ENCODE data around the gene DNAH14.
"Not testable (repeated sequence)": the region's sequence is repeated elsewhere in the genome, so short reads cannot be mapped to it uniquely, and the experiment has no call there.

The DNAH14 gene

GRCh38 chr1:225360119-225360518 lies 430.6 kb downstream of the DNAH14 start:
- DNase-seq, result no peak

GRCh38 chr1:225361176-225361575 lies 431.7 kb downstream of the DNAH14 start:
- no peak for DNase-seq

- no peak for DNase-seq
These were observed 433.3 kb downstream of the DNAH14 start for GRCh38 chr1:225362805-225363204.

- no peak for DNase-seq
These were observed 435.0 kb downstream of the DNAH14 start for GRCh38 chr1:225364439-225364838.

GRCh38 chr1:225366018-225366417 lies 436.5 kb downstream of the DNAH14 start:
- DNase-seq, result no peak

- DNase-seq, result no peak
These were observed 437.1 kb downstream of the DNAH14 start for GRCh38 chr1:225366552-225366951.

- no peak for DNase-seq
These were observed 438.6 kb downstream of the DNAH14 start for GRCh38 chr1:225368036-225368552.

GRCh38 chr1:225371366-225372010 lies 442.0 kb downstream of the DNAH14 start:
- DNase-seq, result no peak

GRCh38 chr1:225373155-225373554 lies 443.7 kb downstream of the DNAH14 start:
- DNase-seq, result no peak

GRCh38 chr1:225374996-225375395 lies 445.5 kb downstream of the DNAH14 start:
- no peak for DNase-seq

GRCh38 chr1:225378880-225379279 lies 449.4 kb downstream of the DNAH14 start:
- DNase-seq, result no peak

- DNase-seq, result no peak
These were observed 451.2 kb downstream of the DNAH14 start for GRCh38 chr1:225380691-225381090.

GRCh38 chr1:225386860-225387259 lies 457.4 kb downstream of the DNAH14 start:
- DNase-seq, result not testable (repeated sequence)

- no peak for DNase-seq
These were observed 458.9 kb downstream of the DNAH14 start for GRCh38 chr1:225388372-225388771.

- no peak for DNase-seq
These were observed 460.4 kb downstream of the DNAH14 start for GRCh38 chr1:225389843-225390242.

GRCh38 chr1:225396357-225396756 lies 466.9 kb downstream of the DNAH14 start:
- DNase-seq, result no peak

- no peak for DNase-seq
These were observed 471.5 kb downstream of the DNAH14 start for GRCh38 chr1:225400968-225401367.

GRCh38 chr1:225406976-225407725 lies 477.7 kb downstream of the DNAH14 start:
- DNase-seq, result no peak

GRCh38 chr1:225407755-225408154 lies 478.3 kb downstream of the DNAH14 start:
- no peak for DNase-seq

GRCh38 chr1:225408249-225408648 lies 478.8 kb downstream of the DNAH14 start:
- DNase-seq, result no peak

GRCh38 chr1:225409051-225409450 lies 479.6 kb downstream of the DNAH14 start:
- no peak for DNase-seq

GRCh38 chr1:225410036-225410435 lies 480.6 kb downstream of the DNAH14 start:
- DNase-seq, result no peak

- no peak for DNase-seq
These were observed 482.8 kb downstream of the DNAH14 start for GRCh38 chr1:225412321-225412720.

GRCh38 chr1:225412803-225413351 lies 483.4 kb downstream of the DNAH14 start:
- DNase-seq, result no peak
